Measurements from ENCODE around the gene MAFB. TPM values are rescaled to one million over a fixed set of nuclear protein-coding genes. Genes with fewer than 3 reads are reported as not detected.
A peak's percentile ranks its signal among the peaks of the same experiment; 100 is the strongest.

The MAFB gene
- polyA plus RNA-seq, 1 donor (not counting 4 experiments of a cell fraction or from before 2014, with no cell fraction given), result 1.7 TPM

DNA sequence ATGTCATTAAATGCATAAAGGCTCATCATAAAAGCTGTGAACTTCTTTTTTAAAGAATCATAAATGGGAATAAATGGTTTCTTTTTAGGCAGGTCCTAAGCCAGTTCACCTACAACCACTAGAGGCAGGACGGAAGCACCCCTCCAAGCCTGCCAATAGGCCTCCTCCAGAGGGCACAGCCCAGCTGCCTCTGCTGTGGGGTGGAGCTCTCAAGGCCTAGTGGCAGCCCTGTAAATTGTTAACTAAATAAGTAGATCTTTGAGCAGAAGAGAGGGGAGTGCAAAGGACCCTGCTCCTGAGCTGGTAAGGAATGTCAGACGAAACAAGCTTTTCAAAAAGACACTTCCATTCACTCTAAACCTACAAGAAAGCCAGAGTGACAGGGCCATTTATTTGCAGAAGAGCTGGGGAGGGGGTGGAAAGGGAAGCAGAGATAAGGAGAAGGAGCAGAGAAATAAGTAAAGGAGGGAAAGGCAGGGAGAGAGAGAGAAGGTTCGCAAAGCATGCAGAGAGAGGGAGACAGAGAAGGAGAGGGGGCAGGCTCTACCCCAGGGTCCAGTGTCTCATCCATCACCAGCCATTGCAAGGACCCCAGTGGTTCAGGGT is 18.0 kb upstream of the MAFB start:
- H3K4me3 ChIP-seq (ENCODE audit: control insufficient read depth in 2 of 3, extremely low read depth in 1 of 3, insufficient read depth in 2 of 3, low read depth in 1 of 3, low read length in 3 of 3), result no peak overlapping the region
- H3K9me3 ChIP-seq (ENCODE audit: control insufficient read depth, low read depth, low read length), result no peaks in the 10 kb centered on the region
- no peak overlapping the region for H3K27ac ChIP-seq (ENCODE audit: control insufficient read depth, insufficient read depth, low read length)
- no peaks in the 10 kb centered on the region for H4K20me1 ChIP-seq (ENCODE audit: control insufficient read depth, extremely low read depth, insufficient read depth, low read length)
- no peak overlapping the region for H3K9ac ChIP-seq (ENCODE audit: control insufficient read depth, extremely low read depth, insufficient read depth, low read length)
- DNase-seq (ENCODE audit: low read depth, low spot score) (no peak), FAIRE-seq (no peak)
- H3K27me3 ChIP-seq (ENCODE audit: control insufficient read depth, extremely low read depth, insufficient read depth, low read length), result peaks cover 3% of the 10 kb centered on the region
- no peaks in the 10 kb centered on the region for H3K4me1 ChIP-seq (ENCODE audit: control insufficient read depth, extremely low read depth, insufficient read depth, low read length)
- no peaks in the 10 kb centered on the region for H3K9me1 ChIP-seq (ENCODE audit: control insufficient read depth, extremely low read depth, insufficient read depth, low read length)
- dilution Hi-C loops (cut with MboI; ENCODE audit: extremely low pct_ligation_motif_present, low sequenced_read_pairs), result no loop called here
- no peak overlapping the region for H3K4me2 ChIP-seq (ENCODE audit: control insufficient read depth, extremely low read depth, insufficient read depth, low read depth, low read length)
- no peaks in the 10 kb centered on the region for H3K79me2 ChIP-seq (ENCODE audit: control insufficient read depth, insufficient read depth, low read length)
- TF ChIP-seq EZH2 (IDR thresholded peaks at IDR 0.05; ENCODE audit: low read length), result no peak
- TF ChIP-seq, protein P1, sequence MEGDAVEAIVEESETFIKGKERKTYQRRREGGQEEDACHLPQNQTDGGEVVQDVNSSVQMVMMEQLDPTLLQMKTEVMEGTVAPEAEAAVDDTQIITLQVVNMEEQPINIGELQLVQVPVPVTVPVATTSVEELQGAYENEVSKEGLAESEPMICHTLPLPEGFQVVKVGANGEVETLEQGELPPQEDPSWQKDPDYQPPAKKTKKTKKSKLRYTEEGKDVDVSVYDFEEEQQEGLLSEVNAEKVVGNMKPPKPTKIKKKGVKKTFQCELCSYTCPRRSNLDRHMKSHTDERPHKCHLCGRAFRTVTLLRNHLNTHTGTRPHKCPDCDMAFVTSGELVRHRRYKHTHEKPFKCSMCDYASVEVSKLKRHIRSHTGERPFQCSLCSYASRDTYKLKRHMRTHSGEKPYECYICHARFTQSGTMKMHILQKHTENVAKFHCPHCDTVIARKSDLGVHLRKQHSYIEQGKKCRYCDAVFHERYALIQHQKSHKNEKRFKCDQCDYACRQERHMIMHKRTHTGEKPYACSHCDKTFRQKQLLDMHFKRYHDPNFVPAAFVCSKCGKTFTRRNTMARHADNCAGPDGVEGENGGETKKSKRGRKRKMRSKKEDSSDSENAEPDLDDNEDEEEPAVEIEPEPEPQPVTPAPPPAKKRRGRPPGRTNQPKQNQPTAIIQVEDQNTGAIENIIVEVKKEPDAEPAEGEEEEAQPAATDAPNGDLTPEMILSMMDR (optimal IDR thresholded peaks at IDR 0.05 in 1 of 3, IDR thresholded peaks at IDR 0.05 in 1 of 3, conservative IDR thresholded peaks at IDR 0.05 in 1 of 3; ENCODE audit: extremely low read depth in 1 of 3, insufficient read depth in 2 of 3, low read length in 3 of 3), result peak in 2 of 3 experiments; percentile 27 to 55
- H2AFZ ChIP-seq (ENCODE audit: control insufficient read depth, low read length), result no peak overlapping the region
- H3K36me3 ChIP-seq (ENCODE audit: control insufficient read depth in 2 of 2, extremely low read depth in 1 of 2, insufficient read depth in 2 of 2, low read length in 2 of 2), result no peaks in the 10 kb centered on the region

DNA sequence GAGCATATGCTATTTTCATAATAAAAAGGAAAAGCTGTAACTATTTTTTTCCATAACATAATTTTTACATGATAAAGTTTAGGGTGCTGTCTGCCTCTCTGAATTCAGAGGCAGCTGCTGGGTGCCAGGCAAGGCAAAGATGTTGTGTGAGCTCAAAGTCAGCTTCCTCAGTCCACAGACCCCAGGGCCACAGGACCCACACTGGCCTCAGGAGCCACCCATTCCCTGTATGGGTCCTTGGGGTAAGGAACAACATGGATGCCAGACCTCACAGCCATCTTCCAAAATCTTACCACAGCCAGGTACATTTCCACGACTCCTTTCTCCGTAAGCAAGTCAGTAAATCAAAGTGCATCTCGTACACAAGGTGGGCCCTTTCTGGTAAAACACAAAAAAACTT is 16.4 kb upstream of the MAFB start:
- H4K20me1 ChIP-seq (ENCODE audit: control insufficient read depth, extremely low read depth, insufficient read depth, low read length), result no peaks in the 10 kb centered on the region
- H3K9me3 ChIP-seq (ENCODE audit: control insufficient read depth, low read depth, low read length), result no peaks in the 10 kb centered on the region
- H3K4me2 ChIP-seq (ENCODE audit: control insufficient read depth, extremely low read depth, insufficient read depth, low read depth, low read length), result no peak overlapping the region
- H3K27me3 ChIP-seq (ENCODE audit: control insufficient read depth, extremely low read depth, insufficient read depth, low read length), result no peaks in the 10 kb centered on the region
- DNase-seq (ENCODE audit: low read depth, low spot score) (no peak), FAIRE-seq (no peak)
- H3K9ac ChIP-seq (ENCODE audit: control insufficient read depth, extremely low read depth, insufficient read depth, low read length), result no peak overlapping the region
- H3K9me1 ChIP-seq (ENCODE audit: control insufficient read depth, extremely low read depth, insufficient read depth, low read length), result no peaks in the 10 kb centered on the region
- H3K36me3 ChIP-seq (ENCODE audit: control insufficient read depth in 2 of 2, extremely low read depth in 1 of 2, insufficient read depth in 2 of 2, low read length in 2 of 2), result no peaks in the 10 kb centered on the region
- H3K4me1 ChIP-seq (ENCODE audit: control insufficient read depth, extremely low read depth, insufficient read depth, low read length), result no peaks in the 10 kb centered on the region
- H3K27ac ChIP-seq (ENCODE audit: control insufficient read depth, insufficient read depth, low read length), result no peak overlapping the region
- no peak overlapping the region for H3K4me3 ChIP-seq (ENCODE audit: control insufficient read depth in 2 of 3, extremely low read depth in 1 of 3, insufficient read depth in 2 of 3, low read depth in 1 of 3, low read length in 3 of 3)
- H2AFZ ChIP-seq (ENCODE audit: control insufficient read depth, low read length), result no peak overlapping the region
- dilution Hi-C loops (cut with MboI; ENCODE audit: extremely low pct_ligation_motif_present, low sequenced_read_pairs), result no loop called here
- no peak for TF ChIP-seq EZH2 (IDR thresholded peaks at IDR 0.05; ENCODE audit: low read length)
- TF ChIP-seq, protein P1 (optimal IDR thresholded peaks at IDR 0.05 in 1 of 3, IDR thresholded peaks at IDR 0.05 in 1 of 3, conservative IDR thresholded peaks at IDR 0.05 in 1 of 3; ENCODE audit: extremely low read depth in 1 of 3, insufficient read depth in 2 of 3, low read length in 3 of 3), result no peak
- no peaks in the 10 kb centered on the region for H3K79me2 ChIP-seq (ENCODE audit: control insufficient read depth, insufficient read depth, low read length)
